Keratinocyte (primary cell): ENCODE data around the gene VRK1.

Experiments used
- CTCF ChIP-seq, 3 experiments: IDR thresholded peaks in 1 of 3; conservative IDR thresholded peaks in 1 of 3; optimal IDR thresholded peaks in 1 of 3; 2 replicates in 2 of 3; 3 replicates in 1 of 3; pipeline versions ENCODE3 to v1.5.1; 2011; ENCODE audit warnings: low read length in 3 of 3, mild to moderate bottlenecking in 3 of 3, moderate library complexity in 2 of 3, control low read depth in 1 of 3, inconsistent platforms in 1 of 3; ENCODE audit not compliant: insufficient read depth in 2 of 3; ENCODE audit errors: extremely low read depth in 1 of 3
- EZH2 ChIP-seq: IDR thresholded peaks from one replicate; pipeline ENCODE4 v1.6.1; 2012; ENCODE audit warnings: inconsistent platforms, mild to moderate bottlenecking, low read length, moderate library complexity

DNA sequence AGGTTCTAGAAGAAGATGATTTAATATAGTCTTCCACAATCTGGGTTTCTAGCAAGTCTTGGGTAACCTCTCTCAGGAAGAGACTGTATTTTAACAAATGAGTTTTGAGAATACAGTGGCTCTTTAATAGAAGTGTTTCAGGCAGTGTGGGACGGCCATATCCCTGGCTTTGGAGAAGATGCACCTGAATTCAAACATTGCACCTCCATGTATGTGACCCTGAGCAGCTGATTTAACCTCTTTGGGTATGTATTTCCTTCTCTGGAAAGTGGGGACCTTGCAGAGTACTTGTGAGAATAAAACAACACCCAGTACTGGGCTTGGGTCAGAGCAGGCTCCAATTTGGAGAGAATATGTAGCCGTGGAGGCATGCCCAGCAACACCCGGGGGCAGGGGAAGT lies 15.8 kb upstream of the VRK1 start:
- TF ChIP-seq CTCF (optimal IDR thresholded peaks at IDR 0.05 in 1 of 3, IDR thresholded peaks at IDR 0.05 in 1 of 3, conservative IDR thresholded peaks at IDR 0.05 in 1 of 3; ENCODE audit: extremely low read depth in 1 of 3, insufficient read depth in 2 of 3, low read length in 3 of 3) (no peak), EZH2 (no peak)
